Cardiac muscle cell (in vitro differentiated cells and primary cell): ENCODE measurements around the gene MUC20. TPM values are rescaled to one million over a fixed set of nuclear protein-coding genes. Genes with fewer than 3 reads are reported as not detected.
"Not testable (repeated sequence)": the region's sequence is repeated elsewhere in the genome, so short reads cannot be mapped to it uniquely, and the experiment has no call there.

Experiments used
- DNase-seq, 2 donors: peaks; one replicate each; pipeline versions ENCODE4 v3.0.0 to v3.0.0-alpha.2; 2010 to 2017; ENCODE audit warnings: low read depth in 1 of 2, low spot score in 1 of 2
- H3K27ac ChIP-seq: fragments of 200-600 bp; sonication (generic); 2 replicates; pipeline ENCODE4 v1.5.1; 2016
- H3K27me3 ChIP-seq: fragments of 200-600 bp; sonication (generic); 2 replicates; pipeline ENCODE4 v1.6.0; 2016; ENCODE audit warnings: control low read depth
- H3K36me3 ChIP-seq: fragments of 200-600 bp; sonication (generic); 2 replicates; pipeline ENCODE4 v1.5.1; 2016; ENCODE audit warnings: control low read depth
- H3K4me1 ChIP-seq: fragments of 200-600 bp; sonication (generic); 2 replicates; pipeline ENCODE4 v1.8.1; 2017; ENCODE audit warnings: low read depth, mild to moderate bottlenecking, mixed run types
- H3K4me3 ChIP-seq: fragments of 200-600 bp; sonication (generic); 2 replicates; pipeline ENCODE4 v1.5.1; 2016; ENCODE audit warnings: mild to moderate bottlenecking
- H3K9me3 ChIP-seq: fragments of 200-600 bp; sonication (generic); 2 replicates; pipeline ENCODE4 v1.5.1; 2017; ENCODE audit warnings: low read depth, mild to moderate bottlenecking, control low read depth
- polyA plus RNA-seq: library from polyadenylated mRNA; unstranded; fragments of >200 nt; fragmentation: Nextera tagmentation; extraction: Ambion mirVana; gene quantifications from 2 replicates; pipeline ENCODE4 v1.2.1, GENCODE V29; 2016
- total RNA-seq: library from RNA; depleted of rRNA; stranded (reverse); fragments of >200 nt; gene quantifications from 2 replicates; pipeline ENCODE4 v1.2.3, GENCODE V29; 2016
- TF ChIP-seq, protein P1 (sequence below): IDR thresholded peaks from 2 replicates; pipeline ENCODE4 v1.5.1; 2012; ENCODE audit warnings: low read depth, mild to moderate bottlenecking, low read length

The MUC20 gene
- total and polyA plus RNA-seq, 2 experiments from 2014 or later, result 5.5 to 8.7 TPM

DNA sequence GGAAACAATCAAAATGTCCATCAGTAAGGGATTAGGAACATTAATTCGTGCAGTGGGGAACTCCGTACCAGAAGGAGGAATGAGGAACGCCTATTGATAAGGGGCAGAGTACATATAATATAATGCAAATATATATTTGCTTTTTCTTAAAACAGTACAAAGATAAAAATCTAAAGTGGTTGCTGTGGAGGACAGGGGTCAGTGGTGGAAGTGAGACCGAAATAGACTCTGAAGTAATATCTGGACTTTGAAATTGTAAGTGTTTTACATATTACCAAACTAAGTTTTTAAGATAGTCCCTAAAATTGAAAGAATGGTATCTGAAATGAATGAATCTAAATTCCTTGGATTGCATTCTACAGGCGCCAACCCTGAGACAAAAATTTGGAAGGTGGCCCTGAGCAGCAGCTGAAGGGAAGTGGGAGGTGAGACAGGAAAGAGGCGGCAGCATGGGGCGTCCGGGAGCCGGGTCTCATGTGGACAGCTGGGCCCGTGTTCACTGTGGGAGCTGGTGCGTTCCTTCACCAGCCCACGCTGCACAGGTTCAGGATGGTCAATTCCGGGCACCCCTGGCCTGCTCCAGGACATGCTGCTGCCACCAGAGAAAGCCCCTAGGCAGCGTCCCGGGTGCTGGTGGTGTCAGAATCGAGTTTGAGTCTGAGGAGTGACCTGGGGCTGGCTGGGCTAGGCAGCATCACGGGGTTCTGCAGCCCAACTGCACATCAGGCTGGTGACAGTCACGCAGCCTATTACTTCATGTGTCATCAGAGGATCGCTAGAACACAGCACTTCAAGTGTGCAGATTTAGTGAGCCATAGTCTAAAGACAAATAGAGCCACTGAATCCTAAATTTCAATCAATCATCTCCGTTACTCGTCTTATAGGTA lies 31.4 kb upstream of the MUC20 start:
- not testable (repeated sequence) for H3K4me1 ChIP-seq, H3K4me3 ChIP-seq, H3K27ac ChIP-seq, H3K9me3 ChIP-seq, H3K27me3 ChIP-seq, DNase-seq, H3K36me3 ChIP-seq

DNA sequence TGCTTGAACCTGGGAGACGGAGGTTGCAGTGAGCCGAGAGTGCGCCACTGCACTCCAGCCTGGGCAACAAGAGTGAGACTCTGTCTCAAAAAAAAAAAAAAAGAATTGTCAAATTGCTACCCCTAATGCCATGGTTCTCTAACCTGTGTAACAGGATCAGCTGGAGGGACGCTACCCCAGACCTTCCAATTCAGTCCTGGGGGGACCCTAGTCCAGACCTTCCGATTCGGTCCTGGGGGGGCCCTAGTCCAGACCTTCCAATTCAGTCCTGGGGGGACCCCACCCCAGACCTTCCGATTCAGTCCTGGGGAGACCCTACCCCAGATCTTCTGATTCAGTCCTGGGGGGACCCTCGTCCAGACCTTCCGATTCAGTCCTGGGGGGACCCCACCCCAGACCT lies 29.8 kb upstream of the MUC20 start:
- H3K4me1 ChIP-seq, result no peaks in the 10 kb centered on the region
- H3K4me3 ChIP-seq, result no peak overlapping the region
- H3K27me3 ChIP-seq, result no peaks in the 10 kb centered on the region
- no peak for DNase-seq
- no peaks in the 10 kb centered on the region for H3K9me3 ChIP-seq
- TF ChIP-seq, protein P1, sequence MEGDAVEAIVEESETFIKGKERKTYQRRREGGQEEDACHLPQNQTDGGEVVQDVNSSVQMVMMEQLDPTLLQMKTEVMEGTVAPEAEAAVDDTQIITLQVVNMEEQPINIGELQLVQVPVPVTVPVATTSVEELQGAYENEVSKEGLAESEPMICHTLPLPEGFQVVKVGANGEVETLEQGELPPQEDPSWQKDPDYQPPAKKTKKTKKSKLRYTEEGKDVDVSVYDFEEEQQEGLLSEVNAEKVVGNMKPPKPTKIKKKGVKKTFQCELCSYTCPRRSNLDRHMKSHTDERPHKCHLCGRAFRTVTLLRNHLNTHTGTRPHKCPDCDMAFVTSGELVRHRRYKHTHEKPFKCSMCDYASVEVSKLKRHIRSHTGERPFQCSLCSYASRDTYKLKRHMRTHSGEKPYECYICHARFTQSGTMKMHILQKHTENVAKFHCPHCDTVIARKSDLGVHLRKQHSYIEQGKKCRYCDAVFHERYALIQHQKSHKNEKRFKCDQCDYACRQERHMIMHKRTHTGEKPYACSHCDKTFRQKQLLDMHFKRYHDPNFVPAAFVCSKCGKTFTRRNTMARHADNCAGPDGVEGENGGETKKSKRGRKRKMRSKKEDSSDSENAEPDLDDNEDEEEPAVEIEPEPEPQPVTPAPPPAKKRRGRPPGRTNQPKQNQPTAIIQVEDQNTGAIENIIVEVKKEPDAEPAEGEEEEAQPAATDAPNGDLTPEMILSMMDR, result no peak
- H3K36me3 ChIP-seq, result peaks cover 3% of the 10 kb centered on the region
- H3K27ac ChIP-seq, result no peak overlapping the region

DNA sequence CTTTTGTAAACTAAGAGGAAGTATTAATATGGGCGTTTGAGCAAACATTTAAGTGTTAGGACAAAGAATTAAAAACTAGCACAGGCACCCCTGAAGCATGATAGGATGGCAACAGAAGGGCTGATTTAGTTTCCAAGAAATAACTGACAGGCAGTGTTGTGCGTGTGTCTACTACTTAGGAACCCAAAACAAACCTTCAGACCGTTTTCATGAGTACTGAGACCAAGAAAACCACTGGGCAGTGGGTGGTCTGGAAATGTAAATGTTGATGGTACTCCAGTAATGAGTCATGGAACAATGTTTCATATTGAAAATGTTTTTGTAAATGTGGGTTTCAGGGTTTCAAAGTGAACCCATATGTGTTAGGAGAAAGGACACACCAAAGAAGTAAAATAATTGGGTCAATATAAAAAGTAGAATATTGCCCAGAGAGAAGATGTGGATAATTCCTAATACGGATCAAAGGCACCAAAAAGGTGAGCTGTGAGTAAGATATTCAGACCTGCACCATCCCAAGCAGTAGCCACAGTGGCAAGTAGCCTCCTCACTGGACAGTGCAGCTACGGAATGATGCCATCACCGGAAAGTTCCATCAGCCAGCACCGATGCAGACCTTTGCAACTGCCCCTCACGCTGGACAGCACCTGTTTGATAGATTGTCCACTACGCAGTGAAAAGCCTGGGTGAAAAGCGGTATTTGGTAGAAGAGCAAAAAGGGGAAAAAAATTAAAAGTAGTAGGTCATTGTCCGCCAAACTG lies 29.0 kb upstream of the MUC20 start:
- H3K4me3 ChIP-seq, H3K4me1 ChIP-seq, H3K27ac ChIP-seq, H3K36me3 ChIP-seq, H3K27me3 ChIP-seq, DNase-seq, H3K9me3 ChIP-seq: not testable (repeated sequence)

DNA sequence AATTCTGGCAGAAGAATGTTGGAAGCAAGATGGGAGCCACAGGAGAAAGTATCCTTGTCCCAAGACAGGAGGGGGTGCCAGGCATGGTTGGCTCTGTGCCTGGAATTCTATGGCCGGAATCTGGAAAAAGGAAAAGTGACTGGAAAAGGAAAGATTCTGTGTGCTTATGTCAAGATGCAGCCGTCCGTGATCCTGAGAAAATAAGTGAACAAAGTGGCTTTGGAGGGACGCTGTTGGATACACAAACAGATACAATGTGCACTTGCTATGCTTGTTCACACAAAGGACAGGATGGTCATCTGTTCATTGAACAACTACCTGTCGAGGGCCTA lies 28.5 kb upstream of the MUC20 start:
- TF ChIP-seq, protein P1, result no peak
- no peaks in the 10 kb centered on the region for H3K9me3 ChIP-seq
- peaks cover 3% of the 10 kb centered on the region for H3K36me3 ChIP-seq
- no peaks in the 10 kb centered on the region for H3K27me3 ChIP-seq
- no peaks in the 10 kb centered on the region for H3K4me1 ChIP-seq
- no peak overlapping the region for H3K4me3 ChIP-seq
- DNase-seq, result no peak
- no peak overlapping the region for H3K27ac ChIP-seq

DNA sequence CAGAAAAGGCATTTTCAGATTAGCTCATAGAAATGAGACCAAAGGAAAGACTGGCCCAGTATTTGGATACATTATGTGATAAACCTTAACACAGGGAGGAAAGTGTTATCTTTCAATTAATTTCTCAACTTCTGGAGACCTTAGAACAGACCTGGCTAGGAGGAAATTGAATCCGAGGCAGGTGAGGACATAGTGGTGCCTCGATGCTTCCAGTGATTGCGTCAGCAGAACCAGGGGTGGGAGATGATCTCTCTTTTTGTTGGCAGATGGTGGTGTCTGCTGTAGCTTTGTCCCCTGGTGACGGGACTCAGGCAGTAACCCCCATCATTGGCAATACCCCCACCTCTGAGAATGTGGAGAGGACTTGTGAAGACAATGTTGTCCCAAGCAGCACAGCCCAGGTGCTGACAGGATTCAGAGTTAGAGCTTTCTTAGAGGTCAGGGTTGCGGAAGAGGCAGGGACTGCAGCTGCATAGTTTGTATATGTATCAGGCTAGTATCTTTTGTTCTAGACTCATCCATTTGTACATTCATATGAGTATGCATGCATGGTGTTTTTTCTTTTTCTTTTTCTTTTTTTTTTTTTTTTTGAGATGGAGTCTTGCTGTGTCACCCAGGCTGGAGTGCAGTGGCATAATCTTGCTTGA lies 27.9 kb upstream of the MUC20 start:
- TF ChIP-seq, protein P1, result no peak
- H3K27ac ChIP-seq, result no peak overlapping the region
- H3K27me3 ChIP-seq, result no peaks in the 10 kb centered on the region
- H3K4me1 ChIP-seq, result no peaks in the 10 kb centered on the region
- no peak for DNase-seq
- no peaks in the 10 kb centered on the region for H3K9me3 ChIP-seq
- peaks cover 3% of the 10 kb centered on the region for H3K36me3 ChIP-seq
- no peak overlapping the region for H3K4me3 ChIP-seq

DNA sequence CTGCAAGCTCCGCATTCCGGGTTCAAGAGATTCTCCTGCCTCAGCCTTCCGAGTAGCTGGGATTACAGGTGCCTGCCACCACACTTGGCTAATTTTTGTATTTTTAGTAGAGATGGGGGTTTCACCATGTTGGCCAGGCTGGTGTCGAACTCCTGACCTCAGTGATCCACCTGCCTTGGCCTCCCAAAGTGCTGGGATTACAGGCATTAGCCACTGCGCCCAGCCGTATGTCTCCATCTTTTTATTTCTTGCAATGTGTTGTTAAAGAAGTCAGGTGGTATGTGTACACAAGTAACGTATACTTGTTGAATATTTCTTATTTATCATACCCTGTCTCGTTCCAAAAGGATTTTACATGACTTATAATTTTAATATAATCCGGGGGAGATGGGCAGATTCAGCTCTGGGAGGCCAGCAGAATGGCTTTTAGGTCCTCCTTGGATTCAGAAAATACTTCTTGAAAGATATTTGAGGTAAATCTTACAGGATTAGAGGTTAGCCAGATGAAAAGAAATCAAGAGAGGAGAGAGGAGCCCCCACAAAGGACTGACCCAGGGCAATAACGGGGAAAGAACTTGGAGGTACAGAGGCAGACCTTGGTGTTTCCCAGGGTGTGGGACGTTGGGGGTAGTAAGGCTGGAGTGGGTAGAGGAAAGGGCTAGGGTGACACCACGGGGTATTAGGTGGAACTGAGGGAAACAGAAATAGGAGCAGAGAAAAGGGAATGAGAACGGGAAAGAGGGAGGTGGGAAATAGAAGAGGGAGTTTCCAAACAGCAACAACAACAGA lies 27.2 kb upstream of the MUC20 start:
- H3K27me3 ChIP-seq, result no peaks in the 10 kb centered on the region
- TF ChIP-seq, protein P1, result no peak
- H3K4me3 ChIP-seq, result no peak overlapping the region
- peaks cover 3% of the 10 kb centered on the region for H3K36me3 ChIP-seq
- DNase-seq, result no peak
- H3K27ac ChIP-seq, result no peak overlapping the region
- H3K9me3 ChIP-seq, result no peaks in the 10 kb centered on the region
- H3K4me1 ChIP-seq, result no peaks in the 10 kb centered on the region

DNA sequence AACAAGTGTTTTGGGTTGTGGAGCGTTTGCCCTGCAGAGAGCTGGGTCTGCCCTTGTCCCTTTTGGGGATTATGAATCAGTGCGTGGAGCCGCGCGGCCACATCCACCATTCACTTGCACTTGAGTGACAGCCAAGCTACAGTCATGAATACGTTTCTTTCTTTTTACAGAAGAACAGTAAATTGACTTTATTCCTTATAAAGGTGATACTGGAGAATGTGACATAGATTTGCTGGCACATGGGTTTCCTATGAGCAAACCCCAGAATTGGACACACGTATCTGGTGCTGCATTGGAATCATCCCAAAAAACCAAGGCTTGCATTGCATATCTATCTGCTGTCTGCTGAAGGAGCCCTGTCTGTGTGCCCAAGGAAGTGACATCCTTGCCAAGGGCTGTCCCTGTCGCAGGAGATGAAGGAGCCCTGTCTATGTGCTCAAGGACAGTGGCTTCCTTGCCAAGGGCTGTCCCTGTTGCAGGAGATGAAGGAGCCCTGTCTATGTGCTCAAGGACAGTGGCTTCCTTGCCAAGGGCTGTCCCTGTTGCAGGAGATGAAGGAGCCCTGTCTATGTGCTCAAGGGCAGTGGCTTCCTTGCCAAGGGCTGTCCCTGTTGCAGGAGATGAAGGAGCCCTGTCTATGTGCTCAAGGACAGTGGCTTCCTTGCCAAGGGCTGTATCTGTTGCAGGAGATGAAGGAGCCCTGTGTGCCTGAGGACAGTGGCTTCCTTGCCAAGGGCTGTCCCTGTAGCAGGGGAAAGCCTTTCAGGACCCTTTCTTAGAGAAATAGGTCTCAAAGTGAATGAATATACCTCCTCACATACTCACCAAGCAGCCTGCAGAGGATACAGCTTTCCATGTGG lies 26.3 kb upstream of the MUC20 start:
- not testable (repeated sequence) for H3K4me3 ChIP-seq, H3K4me1 ChIP-seq, H3K36me3 ChIP-seq, H3K27ac ChIP-seq, H3K27me3 ChIP-seq, H3K9me3 ChIP-seq, DNase-seq
